GM12872 (cell line): ENCODE data around the gene C2CD3.

ENCODE experiments used
- TF ChIP-seq, protein P1 (sequence below): IDR thresholded peaks from 3 replicates; pipeline ENCODE4 v1.5.1; 2011; ENCODE audit warnings: low read depth, mild to moderate bottlenecking, low read length, moderate library complexity; ENCODE audit not compliant: insufficient read depth

The C2CD3 gene

DNA sequence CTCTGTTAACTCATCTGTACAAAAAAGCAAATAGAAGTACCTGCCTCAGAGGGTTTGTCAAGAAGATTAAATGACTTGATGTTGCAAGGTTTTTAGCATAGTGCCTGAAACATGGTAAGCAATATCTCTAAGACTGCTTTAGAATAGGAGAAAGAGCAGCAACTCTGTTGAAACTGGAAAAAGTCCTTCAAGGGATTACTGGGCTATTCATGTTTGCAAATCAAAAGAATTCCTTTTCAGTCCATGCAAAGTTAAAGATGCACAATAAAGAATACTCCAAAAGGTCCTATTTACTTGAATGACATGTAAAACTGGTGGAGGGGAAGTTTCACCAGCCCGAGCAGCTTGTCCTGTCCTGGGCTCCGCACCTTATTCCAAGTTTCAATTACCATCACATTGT lies 70.6 kb downstream of the C2CD3 start:
- TF ChIP-seq, protein P1, sequence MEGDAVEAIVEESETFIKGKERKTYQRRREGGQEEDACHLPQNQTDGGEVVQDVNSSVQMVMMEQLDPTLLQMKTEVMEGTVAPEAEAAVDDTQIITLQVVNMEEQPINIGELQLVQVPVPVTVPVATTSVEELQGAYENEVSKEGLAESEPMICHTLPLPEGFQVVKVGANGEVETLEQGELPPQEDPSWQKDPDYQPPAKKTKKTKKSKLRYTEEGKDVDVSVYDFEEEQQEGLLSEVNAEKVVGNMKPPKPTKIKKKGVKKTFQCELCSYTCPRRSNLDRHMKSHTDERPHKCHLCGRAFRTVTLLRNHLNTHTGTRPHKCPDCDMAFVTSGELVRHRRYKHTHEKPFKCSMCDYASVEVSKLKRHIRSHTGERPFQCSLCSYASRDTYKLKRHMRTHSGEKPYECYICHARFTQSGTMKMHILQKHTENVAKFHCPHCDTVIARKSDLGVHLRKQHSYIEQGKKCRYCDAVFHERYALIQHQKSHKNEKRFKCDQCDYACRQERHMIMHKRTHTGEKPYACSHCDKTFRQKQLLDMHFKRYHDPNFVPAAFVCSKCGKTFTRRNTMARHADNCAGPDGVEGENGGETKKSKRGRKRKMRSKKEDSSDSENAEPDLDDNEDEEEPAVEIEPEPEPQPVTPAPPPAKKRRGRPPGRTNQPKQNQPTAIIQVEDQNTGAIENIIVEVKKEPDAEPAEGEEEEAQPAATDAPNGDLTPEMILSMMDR: no peak

DNA sequence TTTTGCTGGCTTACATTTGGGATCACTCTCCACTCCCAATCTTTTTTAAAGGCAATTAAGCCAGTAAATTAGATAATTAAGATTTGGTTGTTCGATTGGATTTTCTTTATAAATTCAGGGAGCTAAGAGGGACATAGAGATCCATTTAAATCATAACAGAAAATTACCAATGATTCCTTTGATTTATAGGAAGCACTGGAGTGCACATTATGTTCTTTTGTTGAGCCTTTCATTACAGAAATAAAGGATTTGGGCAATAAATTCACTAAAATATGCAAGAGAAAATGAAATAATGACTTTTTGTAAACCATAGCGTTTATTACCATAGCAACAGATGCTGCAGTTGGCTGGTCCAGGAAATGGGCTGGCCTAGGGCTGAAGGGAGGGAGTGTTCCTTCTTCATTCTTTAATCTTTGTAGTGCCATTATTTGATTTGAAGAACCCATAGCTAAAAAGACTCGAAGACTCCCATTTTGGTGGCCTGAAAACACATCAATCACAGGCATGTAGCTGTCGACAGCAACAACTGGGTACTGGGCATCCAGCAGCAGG lies 73.0 kb downstream of the C2CD3 start:
- TF ChIP-seq, protein P1: no peak

DNA sequence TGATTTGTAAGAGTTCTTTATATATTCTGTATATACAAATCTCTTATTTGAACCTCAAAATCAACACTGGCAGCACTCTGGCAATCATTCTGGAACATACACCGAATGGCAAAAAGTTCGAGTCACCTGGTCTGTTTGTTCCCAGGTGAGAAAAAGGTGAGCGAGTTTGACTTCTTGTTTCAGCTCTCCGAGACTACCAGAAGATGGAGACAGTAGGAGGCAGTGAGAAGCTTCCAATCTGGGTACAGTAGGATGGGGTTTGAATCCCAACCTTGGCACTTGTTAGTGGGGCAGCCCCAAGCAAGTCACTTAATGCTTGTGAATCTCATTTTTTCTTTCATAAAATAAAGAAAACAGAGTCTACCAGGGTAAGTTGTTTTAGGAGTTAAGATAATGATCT lies 76.4 kb downstream of the C2CD3 start:
- TF ChIP-seq, protein P1: no peak

DNA sequence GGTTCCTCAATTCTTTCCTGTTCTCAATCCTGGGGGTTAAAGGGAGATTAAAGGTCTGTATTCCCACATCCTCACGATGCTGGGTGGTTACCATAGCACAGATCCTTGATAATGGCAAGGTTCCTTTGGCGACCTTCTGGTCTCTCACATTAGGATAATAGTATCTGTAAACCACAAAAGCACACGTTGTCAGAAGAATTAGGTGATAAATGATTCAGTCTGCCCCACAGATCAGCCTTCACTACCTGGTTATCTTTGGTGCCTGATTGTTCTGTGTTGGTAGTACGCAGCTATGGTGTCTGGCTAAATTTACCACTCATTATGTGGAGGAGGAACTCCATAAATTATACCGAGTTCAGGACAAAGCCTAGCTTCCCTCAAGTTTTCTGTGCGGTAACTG lies 78.4 kb downstream of the C2CD3 start:
- TF ChIP-seq, protein P1: no peak

DNA sequence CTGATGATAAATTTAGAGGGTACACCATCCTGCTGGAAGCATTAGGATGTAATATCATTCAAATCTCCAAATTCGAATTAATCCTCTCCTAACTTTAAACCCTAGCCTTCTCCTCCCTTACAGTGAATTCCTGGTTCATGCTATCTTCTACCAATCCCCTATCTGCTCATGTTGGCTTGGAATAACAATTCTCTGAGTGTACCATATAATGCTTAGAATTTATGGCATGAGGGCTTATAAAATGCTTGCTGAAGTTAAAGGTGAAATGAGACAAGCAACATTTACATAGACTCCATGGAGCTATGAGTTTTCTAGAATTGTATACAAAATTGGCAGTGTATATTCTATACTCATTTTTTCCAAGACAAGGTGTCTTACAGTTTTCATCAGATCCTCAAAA lies 79.3 kb downstream of the C2CD3 start:
- TF ChIP-seq, protein P1: no peak

DNA sequence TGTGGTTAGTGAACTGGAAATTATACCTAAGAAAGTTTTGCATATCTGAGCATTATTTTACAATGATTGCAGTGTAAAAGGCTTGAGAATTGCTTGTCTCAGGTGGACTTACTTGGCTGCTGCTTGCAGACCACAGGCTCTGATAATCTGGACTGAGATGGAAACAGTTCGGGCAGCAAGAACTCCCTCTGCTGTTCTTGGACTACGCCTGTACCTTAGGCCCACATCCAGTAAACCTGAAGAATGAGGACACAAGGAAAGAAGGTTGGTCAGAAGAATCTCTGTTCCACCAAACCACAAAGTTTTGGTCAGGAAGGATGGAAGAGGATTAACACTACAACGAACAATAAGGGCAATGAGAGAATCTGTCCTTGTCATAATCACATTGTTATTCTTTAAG lies 80.1 kb downstream of the C2CD3 start:
- TF ChIP-seq, protein P1: no peak

DNA sequence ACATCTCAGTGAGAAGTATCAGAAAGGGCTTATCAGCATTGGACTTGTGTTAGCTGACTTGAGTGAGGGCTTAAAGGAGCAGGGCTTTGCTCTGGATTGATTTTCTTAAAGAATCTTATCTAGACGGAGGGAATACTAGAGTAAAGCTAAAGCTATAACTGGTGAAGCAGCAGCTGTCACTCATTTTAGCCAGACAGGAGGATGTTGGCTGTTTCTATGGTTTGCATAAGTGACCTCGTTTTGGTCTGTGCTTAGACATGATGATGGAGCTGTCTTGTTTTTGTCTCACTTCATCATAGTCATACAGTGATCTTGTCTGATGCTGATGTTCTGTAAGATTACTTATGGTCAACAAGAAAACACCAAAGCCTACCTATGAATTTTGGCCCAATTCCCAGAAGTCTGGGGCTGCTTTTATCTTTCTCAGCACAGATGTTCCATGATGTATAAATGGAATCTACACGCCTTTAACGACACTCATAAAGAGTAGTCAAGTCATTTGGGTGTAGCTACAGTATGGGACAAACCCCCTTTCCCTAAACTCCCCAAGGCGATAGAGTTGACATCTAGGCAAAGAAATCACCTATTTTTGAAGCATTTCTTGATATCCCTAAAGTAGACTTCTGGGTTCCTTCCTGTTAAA lies 84.4 kb downstream of the C2CD3 start:
- TF ChIP-seq, protein P1: no peak
